ENCODE measurements around the gene MBNL1.

The MBNL1 gene

DNA sequence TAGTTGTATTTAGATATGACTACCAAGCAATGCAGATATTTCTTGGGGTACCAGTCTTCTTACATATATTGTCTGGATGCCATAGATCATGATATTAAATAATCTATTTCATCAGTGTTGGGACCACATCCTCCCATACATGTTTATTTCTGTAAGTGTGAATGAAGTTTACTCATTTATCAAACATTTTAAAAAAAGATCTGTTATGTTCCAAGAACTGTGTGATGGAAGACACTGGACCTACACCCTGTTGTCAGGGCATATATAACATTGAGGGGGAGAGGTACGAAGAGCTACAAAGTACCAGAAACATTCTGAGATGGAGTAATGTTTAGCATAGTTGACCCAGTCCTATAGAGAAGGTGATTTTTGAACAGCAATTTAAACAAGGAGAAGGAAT lies 26.6 kb downstream of the MBNL1 start:
- DNase-seq: no peak

DNA sequence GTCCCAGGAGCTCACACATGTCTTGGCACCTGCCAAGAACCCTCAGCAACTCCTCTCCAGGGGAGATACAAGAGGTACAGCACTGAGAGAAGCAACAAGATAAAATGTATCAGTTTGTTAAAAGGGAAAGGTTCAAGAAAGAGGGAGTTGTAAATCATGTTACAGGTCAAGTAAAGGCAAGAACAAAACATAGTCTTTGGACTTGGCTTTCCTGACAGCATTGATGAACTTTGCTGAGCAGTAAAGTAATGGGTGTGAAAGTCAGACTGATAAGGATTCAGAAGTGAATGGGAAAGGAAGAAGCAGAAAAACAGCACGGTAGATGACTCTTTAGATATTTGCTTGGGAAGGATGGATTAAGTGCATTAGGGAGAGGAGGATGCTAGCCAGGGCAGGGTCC lies 27.1 kb downstream of the MBNL1 start:
- DNase-seq: no peak

DNA sequence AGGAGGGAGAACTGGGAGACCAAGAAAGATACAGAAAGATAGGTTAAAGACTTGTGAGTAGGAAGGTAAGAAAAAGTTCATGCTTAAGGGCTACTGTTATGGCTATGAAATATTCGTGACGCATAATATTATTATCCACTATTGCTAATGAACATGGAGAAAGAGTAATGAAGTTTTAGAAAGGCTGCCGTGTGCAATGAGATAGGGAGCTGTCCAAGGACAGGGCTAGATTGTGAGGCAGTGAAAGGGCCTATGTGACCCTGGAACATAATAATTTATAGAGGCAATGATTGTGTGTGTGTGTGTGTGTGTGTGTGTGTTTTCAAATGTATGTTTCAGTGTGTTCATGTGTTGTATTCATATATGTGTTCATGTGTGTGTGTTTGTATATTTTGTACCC lies 27.7 kb downstream of the MBNL1 start:
- no peak for DNase-seq

DNA sequence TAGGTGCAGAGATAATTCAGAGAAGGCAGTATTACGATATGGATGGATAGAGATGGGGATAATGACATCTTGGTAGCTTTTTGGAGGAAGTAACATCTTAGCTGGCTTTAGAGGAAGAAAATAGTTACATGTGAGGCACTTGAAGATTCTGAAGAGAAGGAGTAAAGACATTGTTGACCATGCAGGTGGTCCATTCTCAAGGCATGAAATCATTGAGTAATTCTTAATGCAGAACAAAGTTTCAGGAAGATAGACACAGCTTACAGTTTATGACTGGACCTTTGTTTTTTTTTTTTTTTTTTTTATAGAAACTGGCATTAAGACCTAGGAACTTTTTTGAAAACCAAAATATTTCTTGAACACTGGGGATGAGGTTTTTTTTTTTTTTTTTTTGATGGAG lies 28.2 kb downstream of the MBNL1 start:
- DNase-seq: no peak

DNA sequence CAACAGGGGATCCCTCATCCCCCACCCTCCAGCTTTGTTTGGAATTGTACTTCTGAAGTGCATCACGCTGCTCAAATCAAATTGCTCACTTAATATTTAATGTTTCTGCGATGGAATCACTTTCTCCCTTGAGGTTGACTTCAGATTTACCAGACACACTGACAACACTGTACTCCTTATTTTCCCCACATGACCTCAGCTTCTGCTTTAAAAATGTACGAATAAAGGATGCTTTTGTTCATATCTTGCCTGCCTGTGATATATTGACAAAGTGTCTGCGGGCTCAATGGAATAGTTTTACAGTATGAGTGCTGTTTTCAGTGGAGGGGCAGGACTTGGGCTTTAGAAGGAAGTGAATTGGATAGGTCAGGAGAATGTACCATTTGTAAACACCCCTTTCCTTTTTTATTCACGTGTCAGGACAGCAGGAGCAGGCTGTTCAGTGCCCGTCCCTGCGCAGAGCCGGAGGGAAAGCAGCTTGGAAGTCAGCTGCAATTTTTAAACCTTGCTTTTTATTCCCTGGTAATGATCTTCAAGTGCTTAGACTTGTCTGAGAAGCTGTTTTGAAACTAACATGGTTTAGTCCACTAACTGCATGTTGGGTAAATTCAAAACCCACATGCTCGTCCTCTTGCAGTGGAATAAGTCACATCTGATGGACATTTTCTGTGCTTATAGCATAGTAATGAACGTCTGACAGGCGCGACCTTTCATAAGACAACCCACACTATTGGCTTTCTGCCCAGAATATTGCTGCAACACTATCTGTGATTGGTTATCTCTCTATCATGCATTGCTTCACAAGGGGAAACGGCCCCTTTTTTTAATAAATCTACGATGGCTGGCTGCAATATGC lies 29.9 kb downstream of the MBNL1 start:
- peak in 42 of 56 donors; percentile 12 to 83 (median 42) for DNase-seq

DNA sequence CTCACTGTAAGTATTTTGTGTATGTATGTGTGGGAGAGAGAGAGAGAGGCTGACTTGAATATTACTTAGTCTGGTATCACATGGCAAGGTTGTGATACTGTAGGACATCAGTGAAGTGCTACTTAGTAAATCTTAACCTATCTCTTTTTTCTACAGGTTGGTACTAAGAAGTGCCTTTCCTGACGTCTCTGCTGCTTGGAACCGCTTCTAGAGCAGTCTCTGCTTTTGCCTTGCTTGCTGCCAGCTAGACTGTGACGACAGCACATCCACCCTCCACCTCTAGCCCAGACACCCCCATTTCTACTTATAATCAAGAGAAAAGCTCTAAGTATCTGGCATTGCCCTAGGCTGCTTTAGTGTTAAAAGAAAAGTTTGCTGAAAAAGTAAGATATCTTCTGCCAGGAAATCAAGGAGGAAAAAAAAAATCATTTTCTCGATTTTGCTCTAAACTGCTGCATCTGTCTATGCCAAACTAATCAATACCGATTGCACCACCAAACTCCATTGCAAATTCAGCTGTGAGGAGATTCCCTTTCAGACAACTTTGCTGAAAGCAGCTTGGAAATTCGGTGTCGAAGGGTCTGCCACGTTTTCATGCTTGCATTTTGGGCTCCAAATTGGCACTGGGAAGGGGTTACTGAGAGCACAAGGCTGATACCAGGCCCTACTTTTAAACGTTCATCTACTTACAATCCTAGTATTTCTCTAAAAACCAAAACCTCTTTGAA lies 30.7 kb downstream of the MBNL1 start:
- DNase-seq: peak in 13 of 56 donors; percentile 1 to 52 (median 15)

DNA sequence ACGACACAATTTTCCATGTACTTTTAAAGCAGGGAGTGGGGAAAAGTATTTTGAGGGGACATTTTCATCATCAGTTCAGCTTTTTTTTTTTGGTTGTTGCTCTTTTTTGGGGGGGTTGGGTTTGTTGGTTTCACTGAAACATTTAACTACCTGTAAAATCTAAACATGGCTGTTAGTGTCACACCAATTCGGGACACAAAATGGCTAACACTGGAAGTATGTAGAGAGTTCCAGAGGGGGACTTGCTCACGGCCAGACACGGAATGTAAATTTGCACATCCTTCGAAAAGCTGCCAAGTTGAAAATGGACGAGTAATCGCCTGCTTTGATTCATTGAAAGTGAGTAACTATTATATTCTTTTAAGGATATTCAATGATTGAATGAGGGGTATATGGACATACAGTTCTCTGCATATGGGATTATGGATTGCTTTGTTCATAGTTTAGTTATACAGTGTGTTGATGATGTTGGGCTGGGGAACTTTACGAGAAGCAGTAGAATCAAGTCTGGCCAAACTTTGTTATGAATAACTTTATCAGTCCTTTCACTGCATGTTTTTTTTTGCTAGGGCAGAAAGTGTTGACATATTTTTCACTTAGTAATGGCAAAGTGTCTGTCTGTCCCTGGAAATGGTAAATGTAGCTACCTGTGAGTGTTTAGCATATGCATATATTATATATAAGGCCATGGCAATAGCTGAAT lies 31.5 kb downstream of the MBNL1 start:
- DNase-seq: no peak

DNA sequence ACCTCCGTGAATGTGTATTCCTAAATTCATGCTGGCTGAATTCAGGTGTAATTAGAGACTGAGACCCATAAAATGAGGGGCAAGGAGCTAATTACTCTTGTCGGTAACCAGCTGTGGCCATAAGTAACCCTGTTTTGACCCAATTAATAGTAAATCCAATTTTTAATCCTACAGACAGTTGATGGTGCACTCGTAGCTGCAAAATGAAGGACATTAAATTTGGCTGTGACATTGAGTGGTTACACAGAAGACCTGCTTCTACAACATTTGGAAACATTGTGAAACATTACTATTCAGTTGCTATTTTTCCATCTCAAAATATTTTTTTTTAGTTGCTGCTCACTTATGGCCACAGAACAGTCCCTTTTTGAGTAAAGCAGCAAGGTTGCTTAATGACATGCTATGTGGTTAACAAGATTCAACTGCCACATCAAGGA lies 33.0 kb downstream of the MBNL1 start:
- no peak for DNase-seq

DNA sequence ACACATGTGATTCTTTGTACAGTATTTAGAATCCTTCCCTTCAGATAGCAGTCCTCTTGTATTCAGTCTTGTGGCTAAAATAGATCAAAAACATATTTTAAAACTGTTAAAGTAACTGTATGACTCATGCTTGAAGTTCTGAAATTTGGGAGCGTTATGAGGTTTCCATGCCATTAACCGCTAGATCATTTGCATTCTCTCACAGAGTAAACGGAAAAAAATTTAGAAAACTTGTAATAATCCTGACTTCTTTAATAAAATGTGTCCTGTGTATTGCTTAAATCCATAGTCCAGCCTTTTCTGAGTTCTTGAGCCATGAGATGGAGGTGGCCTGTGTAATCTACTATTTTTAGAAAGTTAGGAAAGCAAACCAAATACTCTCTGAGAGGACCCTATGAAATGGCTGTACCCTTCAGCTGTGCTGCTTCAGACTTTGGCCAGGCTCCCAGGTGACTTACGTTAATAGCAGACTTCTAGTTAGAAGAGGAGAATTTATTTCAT lies 33.8 kb downstream of the MBNL1 start:
- DNase-seq: peak in 10 of 56 donors; percentile 2 to 44 (median 14)

DNA sequence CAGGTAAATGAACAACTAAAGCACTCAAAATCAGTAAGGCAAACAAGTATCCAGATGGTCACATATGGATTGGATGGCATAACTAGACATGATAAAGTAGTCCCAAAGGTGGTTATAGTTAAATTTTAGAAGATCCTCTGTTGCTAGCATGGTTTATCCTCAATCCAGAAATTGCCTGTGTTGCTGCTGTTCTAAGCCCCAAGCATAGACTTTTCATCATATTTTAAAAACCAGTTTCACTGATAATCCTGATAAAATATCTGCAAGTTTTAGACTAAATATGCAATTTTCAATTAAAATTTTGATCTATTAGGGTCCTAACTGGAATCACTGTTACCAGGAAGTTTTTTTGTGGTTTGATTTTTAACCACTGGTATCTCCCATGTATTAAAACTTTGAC lies 35.4 kb downstream of the MBNL1 start:
- no peak for DNase-seq

DNA sequence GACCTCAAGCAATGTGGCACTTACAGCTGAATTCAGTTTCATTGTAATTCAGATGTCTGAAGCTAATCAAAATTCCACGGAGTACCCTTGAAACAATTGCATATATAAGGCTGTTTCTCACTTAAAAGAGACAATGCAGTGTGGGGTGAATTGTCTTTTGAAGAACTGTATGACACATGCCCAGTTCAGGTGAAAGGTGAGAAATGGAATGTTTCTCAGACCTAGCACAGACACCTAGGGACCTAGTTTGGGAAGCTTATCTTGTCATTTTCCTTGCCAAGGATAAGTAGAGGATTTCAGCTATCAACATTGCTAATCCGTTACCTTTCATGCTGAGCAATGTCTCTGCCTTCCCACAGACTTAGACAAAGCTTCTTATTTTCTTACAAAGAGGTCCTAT lies 36.3 kb downstream of the MBNL1 start:
- DNase-seq: no peak

DNA sequence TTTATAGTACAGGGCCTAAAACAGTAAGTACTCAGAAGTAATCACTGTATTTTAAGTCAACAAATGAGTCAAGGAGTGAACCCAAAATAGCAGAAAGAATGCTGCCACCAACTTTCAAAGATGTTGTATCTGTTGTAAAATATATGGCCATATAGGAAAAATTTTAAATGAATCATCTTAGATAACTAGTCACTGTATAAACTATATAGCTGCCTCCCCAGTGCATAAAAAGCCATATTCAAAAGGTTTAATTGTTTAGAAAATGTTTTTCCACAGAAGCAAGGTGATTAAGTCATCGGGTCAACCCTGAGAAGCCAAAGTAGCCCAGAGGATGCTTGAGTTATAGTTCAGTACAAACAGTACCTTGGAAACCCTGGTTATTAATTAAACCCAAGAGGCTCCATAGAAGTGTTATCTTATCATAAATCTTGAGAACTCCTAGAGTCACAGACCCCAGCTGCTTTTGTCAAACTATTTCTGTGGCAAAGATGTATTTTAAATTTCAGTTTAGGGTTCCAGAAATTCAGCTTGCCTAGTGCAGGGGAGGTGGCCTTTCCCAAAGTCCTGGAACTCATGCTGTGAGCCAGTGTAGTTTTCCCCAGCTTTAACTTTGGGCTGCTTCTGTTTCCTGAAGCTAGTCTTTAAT lies 39.2 kb downstream of the MBNL1 start:
- no peak for DNase-seq

DNA sequence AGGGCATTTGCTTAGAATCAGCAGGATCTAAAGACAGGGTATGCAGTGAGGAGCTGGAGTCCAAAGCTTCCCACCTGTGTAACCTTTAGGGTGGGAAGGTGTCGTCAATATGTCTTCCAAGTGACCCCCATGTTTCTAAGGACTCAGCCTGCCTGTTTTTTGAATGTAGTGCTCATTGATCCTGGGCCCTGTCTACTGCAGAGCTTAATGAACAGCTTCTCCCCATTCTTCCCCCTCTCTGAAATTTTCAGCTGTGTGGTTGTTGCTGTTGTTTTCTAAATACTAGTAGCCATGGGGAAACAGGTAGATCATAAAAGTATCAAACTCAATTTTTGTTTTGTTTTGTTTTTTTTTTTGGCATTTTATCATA lies 39.7 kb downstream of the MBNL1 start:
- no peak for DNase-seq

DNA sequence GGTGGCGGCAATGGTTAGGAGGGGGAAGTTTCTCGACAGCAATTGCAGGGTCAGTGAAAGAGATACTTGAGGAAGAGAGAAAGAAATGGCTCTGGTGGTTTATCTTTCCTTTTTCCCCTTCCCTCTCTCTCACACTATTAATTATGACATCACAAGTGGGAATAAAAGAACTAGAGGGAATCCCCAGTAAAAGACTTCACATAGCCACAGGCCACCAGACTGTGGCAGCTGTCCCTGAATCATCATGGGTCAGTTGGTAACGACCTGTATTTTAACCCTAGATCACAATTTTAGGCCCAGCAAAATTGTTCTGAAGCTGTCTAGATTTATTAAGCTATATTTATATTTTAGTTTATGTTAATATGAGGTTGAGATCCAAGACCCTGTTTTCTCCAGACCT lies 40.3 kb downstream of the MBNL1 start:
- DNase-seq: no peak

DNA sequence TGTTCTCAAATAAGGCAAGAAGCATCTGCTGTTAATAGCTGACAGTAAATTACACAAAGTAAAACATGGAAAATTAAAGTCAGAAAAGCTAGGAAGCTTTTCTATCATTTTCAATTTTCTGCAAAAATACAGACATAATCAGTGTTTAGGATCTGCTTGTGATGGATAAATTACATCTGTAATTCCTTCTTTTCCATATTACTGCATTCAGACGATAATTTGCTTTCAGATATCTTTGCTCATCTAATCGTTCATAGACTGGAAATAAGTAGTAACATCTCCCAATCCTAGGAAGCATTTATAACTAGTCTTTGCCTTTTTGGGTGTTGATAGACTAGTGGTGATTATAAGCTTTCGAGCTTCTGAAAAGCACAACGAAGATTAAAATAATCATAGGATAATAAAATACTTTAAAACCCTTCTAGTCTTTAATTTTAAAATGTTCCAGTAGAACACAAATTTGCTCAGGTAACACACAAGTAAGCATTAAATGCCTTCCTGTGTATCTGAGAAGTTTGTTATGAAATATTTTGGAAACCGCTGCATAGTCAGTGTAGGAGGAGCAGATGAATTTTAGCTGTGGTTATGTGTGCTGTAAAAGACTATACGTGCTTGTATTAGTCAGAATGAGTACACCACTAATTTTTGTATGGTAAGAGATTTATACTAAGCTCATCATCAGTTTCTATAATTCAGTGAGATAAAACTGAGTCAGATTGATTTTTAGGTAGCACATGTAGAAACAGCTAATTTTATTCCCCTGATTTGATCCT lies 41.0 kb downstream of the MBNL1 start:
- DNase-seq: no peak

DNA sequence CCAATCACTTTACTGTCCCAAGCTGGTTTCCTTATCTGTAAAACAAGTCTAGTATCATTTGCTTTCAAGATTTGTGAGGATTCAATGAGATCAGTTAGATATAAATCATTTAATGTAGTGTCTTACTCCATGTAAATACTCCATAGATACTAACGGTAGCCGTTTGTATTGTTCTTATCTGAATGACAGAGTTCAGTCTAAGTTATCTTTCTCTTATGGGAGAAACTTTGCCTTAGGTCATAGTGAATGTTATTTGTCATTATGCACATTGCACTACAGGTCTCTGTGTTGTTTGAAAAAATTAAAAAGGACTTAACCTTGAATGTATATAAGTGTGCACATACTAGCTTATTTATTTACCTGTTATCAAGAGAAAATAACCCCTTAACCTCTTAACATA lies 44.7 kb downstream of the MBNL1 start:
- no peak for DNase-seq

DNA sequence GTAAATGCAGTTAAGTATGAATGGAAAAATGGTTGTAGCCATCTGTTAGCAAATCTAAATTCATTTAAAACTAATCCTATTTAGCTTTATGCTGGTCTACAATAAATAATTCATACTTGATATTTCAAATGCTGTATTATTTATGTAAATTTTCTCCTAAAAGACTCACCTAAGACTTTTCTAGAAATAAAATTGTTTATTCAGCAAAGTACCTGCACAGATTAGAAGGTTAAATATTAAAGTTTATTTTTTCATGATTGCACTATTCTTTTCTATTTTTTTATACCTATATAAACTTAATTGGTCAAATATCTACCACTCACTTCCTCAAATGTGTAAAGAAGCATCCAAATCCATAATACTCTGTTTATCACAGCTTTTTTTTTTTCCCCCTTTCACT lies 45.2 kb downstream of the MBNL1 start:
- no peak for DNase-seq

DNA sequence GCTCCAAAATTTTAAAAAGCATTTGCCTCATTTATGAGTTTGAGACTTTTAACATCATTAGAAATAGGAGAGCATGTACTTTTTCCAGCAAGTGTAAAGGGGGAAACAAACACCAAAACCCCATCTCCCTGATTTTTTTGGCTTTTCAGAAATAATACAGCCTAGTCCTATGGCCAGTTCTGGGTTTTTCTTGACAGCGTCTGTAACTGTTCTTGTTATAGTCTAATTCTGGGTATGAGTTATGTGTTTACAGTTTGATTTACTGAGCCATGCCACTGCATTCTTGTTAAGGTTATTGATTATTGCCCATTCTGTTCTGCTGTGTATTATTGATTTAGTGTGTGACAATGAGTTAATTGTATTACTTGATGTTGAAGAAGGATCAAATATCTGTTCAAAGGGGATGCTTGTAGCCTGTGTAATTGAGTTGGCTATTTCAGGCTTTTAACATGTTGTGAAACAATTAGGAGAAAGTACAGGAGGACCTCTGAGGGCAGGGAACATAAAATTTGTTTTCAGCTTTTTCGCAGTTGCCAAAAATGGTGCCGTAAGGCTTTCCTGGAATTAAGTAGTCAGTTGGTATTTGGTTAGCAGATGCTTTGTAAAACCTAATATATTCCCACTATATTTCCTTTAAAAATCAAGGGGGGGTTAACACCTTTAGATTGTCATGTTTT lies 46.1 kb downstream of the MBNL1 start:
- DNase-seq: no peak

DNA sequence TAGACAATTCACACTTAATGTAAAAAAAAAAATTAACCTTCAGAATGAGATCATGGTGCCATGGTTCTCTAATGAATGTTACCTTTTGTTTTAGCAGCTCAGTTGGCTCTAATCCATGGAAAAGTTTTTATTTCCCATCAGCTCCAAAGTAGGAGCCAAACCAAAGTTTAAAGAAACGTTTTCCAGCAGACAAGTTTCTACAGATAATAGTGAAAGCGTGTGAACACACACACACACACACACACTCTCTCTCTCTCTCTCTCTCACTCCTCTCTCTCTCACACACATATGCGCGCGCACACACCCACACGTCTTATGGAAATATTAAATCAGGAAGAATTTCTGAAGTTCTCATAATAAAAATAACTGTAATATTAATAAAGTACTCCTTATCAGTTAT lies 46.9 kb downstream of the MBNL1 start:
- no peak for DNase-seq

DNA sequence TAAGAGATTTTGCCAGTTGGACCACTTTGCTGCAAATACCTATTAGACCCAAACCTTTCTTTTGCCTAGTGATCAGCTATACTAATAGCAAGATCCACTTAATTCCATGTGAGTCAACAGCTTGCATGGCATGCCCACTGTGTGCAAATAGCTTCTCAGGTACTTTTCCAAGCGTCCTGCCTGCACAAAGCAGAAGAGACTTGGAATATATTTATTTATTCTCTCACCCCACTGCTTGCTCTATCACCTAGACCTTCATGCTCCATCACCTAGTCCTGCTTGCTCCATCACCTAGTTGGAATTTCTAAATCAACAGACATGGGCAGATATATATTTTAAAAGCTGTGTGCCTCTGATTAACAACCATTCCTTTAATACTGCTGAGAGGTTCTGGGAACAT lies 47.6 kb downstream of the MBNL1 start:
- no peak for DNase-seq
